NT2/D1 (cell line): ENCODE results near the gene ANKS3.
A peak's percentile ranks its signal among the peaks of the same experiment; 100 is the strongest.

ENCODE experiments used
- DNase-seq: peaks from one replicate; pipeline ENCODE4 v3.0.0-alpha.2; 2011; ENCODE audit warnings: low read depth, low spot score
- H3K27me3 ChIP-seq: 2 replicates; pipeline ENCODE4 v1.6.0; 2011; ENCODE audit warnings: mild to moderate bottlenecking; ENCODE audit not compliant: insufficient read length, insufficient read depth
- H3K36me3 ChIP-seq: 2 replicates; pipeline ENCODE4 v1.6.1; 2011; ENCODE audit warnings: mild to moderate bottlenecking, low read length, mixed read lengths; ENCODE audit not compliant: insufficient read depth, insufficient read length
- H3K4me1 ChIP-seq: 2 replicates; pipeline ENCODE4 v1.5.1; 2011; ENCODE audit not compliant: insufficient read depth, insufficient read length
- H3K4me3 ChIP-seq: 2 replicates; pipeline ENCODE4 v1.5.1; 2011; ENCODE audit warnings: low read depth; ENCODE audit not compliant: insufficient read length
- H3K9ac ChIP-seq: 2 replicates; pipeline ENCODE4 v1.6.0; 2011; ENCODE audit warnings: low read depth; ENCODE audit not compliant: insufficient read length
- H3K9me3 ChIP-seq: 2 replicates; pipeline ENCODE4 v1.5.1; 2011; ENCODE audit warnings: mild to moderate bottlenecking, low read length; ENCODE audit not compliant: insufficient read depth
- SUZ12 ChIP-seq: IDR thresholded peaks from 2 replicates; pipeline ENCODE4 v1.6.1; 2011; ENCODE audit not compliant: insufficient read length, insufficient read depth; ENCODE audit errors: extremely low read depth
- YY1 ChIP-seq: IDR thresholded peaks from 2 replicates; pipeline ENCODE4 v1.6.1; 2011; ENCODE audit not compliant: insufficient read length, insufficient read depth
- ZNF274 ChIP-seq: IDR thresholded peaks from 2 replicates; pipeline ENCODE4 v1.6.1; 2011; ENCODE audit warnings: mild to moderate bottlenecking, low read depth, low read length

ANKS3 gene

GRCh38 chr16:4689091-4689671, 44.9 kb downstream of the ANKS3 start:
- Histone ChIP-seq H3K9me3 (no peaks in the 10 kb centered on the region), H3K36me3 (peaks cover 68% of the 10 kb centered on the region), H3K9ac (peak overlapping the region; percentile 8), H3K4me1 (peaks cover 11% of the 10 kb centered on the region), H3K27me3 (no peaks in the 10 kb centered on the region), H3K4me3 (no peak overlapping the region)
- no peak for DNase-seq
- no peak for TF ChIP-seq YY1
- TF ChIP-seq SUZ12: no peak
- TF ChIP-seq ZNF274: no peak

DNA sequence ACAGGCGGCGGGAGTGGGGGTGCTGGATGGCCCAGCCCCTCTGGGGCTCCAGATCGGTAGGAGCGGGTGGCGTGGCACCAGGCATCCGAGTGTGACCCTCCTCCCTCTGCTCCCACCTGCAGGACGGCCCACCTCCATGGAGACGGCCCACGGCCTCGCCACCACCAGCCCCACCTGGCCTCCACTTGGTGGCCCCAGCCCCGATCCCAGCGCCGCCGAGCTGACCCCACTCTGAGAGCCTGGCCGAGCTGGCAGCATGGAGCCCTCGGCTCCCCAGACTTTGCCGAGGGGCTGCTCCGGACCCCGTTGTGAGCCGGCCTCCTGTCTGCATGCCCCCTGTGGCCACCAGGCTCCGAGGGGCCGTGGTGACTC, 45.4 kb downstream of the ANKS3 start:
- H3K9me3 ChIP-seq: no peaks in the 10 kb centered on the region
- peaks cover 72% of the 10 kb centered on the region for H3K36me3 ChIP-seq
- H3K27me3 ChIP-seq: no peaks in the 10 kb centered on the region
- H3K4me1 ChIP-seq: peaks cover 11% of the 10 kb centered on the region
- H3K4me3 ChIP-seq: no peak overlapping the region
- DNase-seq: no peak
- no peak for TF ChIP-seq ZNF274
- TF ChIP-seq YY1: no peak
- no peak for TF ChIP-seq SUZ12
- H3K9ac ChIP-seq: no peak overlapping the region

DNA sequence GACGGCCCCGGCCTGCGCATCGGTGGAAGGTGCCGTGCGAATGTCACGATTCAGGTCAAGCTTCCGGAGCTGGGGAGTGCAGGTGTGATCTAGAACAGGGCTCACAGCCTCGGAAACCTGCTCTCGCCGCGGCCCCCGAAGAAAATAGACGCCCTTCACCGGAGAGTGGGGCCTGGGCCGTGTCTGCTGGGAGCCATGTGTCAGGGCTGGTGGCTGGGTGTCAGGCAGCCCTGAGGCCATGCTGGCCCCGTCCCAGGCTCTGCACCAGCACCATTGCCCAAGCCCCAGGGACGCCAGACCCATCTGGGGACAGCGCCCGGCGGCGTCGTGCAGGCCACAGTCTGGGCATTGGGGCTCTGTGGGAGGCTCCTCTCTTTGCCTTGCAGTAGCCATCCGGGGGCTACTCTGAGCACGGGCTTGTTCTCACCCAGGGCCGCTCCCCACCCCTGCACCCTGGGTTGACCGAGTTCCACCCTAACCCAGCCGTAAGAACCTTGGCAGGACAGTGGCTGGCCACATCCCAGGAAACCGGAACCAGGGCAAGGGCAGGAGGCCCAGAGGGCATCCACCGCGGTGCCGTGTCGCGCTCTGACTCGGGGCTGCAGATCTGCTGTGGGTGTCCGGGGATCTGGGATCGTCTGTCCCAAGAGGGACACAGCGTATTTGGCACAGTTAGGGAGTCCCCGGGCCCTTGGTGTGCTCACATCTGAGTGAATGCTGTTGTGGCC, 46.0 kb downstream of the ANKS3 start:
- Histone ChIP-seq H3K4me3 (no peak overlapping the region), H3K9ac (peak overlapping the region; percentile 35), H3K9me3 (no peaks in the 10 kb centered on the region), H3K27me3 (no peaks in the 10 kb centered on the region), H3K4me1 (peaks cover 11% of the 10 kb centered on the region), H3K36me3 (peaks cover 77% of the 10 kb centered on the region)
- TF ChIP-seq ZNF274 (no peak), SUZ12 (no peak), YY1 (no peak)
- DNase-seq: no peak

- H3K36me3 ChIP-seq: peaks cover 84% of the 10 kb centered on the region
These were observed 46.7 kb downstream of the ANKS3 start for GRCh38 chr16:4687416-4687815.

GRCh38 chr16:4686497-4687210, 47.4 kb downstream of the ANKS3 start:
- no peaks in the 10 kb centered on the region for H3K27me3 ChIP-seq
- peak overlapping the region; percentile 38 for H3K9ac ChIP-seq
- H3K4me1 ChIP-seq: peaks cover 9% of the 10 kb centered on the region
- H3K4me3 ChIP-seq: no peak overlapping the region
- no peak for DNase-seq
- no peak for TF ChIP-seq SUZ12
- TF ChIP-seq ZNF274: no peak
- no peak for TF ChIP-seq YY1
- H3K9me3 ChIP-seq: no peaks in the 10 kb centered on the region
- H3K36me3 ChIP-seq: peaks cover 92% of the 10 kb centered on the region

More at GRCh38 chr16:4687416-4687815, 46.7 kb downstream of the ANKS3 start:
- Histone ChIP-seq H3K4me3 (no peak overlapping the region), H3K9me3 (no peaks in the 10 kb centered on the region), H3K27me3 (no peaks in the 10 kb centered on the region), H3K9ac (no peak overlapping the region), H3K4me1 (peaks cover 15% of the 10 kb centered on the region)
- TF ChIP-seq ZNF274 (no peak), SUZ12 (no peak), YY1 (no peak)
- no peak for DNase-seq

DNA sequence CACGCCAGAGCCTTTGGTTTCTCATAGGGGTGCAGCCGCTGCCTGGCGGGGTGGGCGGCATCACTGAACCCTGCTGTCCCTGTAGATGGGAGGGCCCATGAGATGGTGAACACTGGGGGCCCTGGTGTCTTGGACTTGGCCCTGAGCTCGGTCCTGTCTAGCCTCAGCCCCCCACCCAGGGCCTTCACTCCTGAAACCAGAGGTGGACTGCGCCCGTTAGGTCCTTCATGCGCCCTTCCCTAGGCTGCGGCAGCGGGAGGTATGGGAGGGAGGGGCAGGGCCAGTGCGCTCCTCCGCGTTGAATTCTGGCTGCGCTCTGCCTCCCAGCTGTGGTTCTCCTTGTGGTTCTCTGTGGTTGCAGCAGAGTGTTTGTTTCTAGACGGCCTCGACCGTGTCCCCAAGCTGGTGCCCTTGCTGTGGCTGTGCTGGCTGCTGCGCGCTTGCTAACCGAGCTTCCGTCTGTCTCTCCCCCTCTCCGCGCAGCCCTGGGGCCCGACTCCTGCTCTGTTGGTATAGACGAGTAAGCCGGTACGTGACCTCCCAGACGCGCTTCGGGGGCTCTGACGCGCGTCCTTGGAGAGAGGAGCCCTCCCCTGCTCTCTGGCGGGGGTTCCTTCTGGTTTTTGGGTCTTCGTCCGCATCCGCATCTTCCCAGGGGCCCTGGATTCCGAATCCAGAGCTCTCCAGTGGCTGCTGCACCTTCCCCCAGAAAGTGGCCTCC, 48.1 kb downstream of the ANKS3 start:
- H3K4me3 ChIP-seq: no peak overlapping the region
- H3K36me3 ChIP-seq: peaks cover 95% of the 10 kb centered on the region
- peaks cover 8% of the 10 kb centered on the region for H3K4me1 ChIP-seq
- H3K9ac ChIP-seq: no peak overlapping the region
- no peaks in the 10 kb centered on the region for H3K9me3 ChIP-seq
- TF ChIP-seq SUZ12: no peak
- no peak for TF ChIP-seq YY1
- no peak for TF ChIP-seq ZNF274
- no peaks in the 10 kb centered on the region for H3K27me3 ChIP-seq
- DNase-seq: no peak
